SK-N-DZ (cell line): ENCODE measurements around the gene BAK1.
"Not testable (repeated sequence)": the region's sequence is repeated elsewhere in the genome, so short reads cannot be mapped to it uniquely, and the experiment has no call there.

Experiments
- DNase-seq: peaks from one replicate; pipeline ENCODE4 v3.0.0-alpha.2; 2015; ENCODE audit warnings: low spot score

BAK1 gene

GRCh38 chr6:33609019-33609418 is 28.9 kb upstream of the BAK1 start:
- no peak for DNase-seq

- DNase-seq: no peak
Measured at GRCh38 chr6:33607784-33608161, 27.7 kb upstream of the BAK1 start.

- DNase-seq: peak; percentile 29
Measured at GRCh38 chr6:33607126-33607783, 27.2 kb upstream of the BAK1 start.

- no peak for DNase-seq
Measured at GRCh38 chr6:33606642-33607041, 26.6 kb upstream of the BAK1 start.

- no peak for DNase-seq
Measured at GRCh38 chr6:33604941-33605854, 25.1 kb upstream of the BAK1 start.

- DNase-seq: no peak
Measured at GRCh38 chr6:33602180-33602579, 22.1 kb upstream of the BAK1 start.

GRCh38 chr6:33600761-33601160 is 20.7 kb upstream of the BAK1 start:
- no peak for DNase-seq

- no peak for DNase-seq
Measured at GRCh38 chr6:33599413-33599938, 19.4 kb upstream of the BAK1 start.

- no peak for DNase-seq
Measured at GRCh38 chr6:33597551-33598322, 17.7 kb upstream of the BAK1 start.

- not testable (repeated sequence) for DNase-seq
Measured at GRCh38 chr6:33596894-33597293, 16.8 kb upstream of the BAK1 start.

- DNase-seq: no peak
Measured at GRCh38 chr6:33595001-33595846, 15.1 kb upstream of the BAK1 start.

- DNase-seq: no peak
Measured at GRCh38 chr6:33593414-33593727, 13.3 kb upstream of the BAK1 start.

- DNase-seq: no peak
Measured at GRCh38 chr6:33592595-33593413, 12.7 kb upstream of the BAK1 start.

GRCh38 chr6:33592280-33592594 is 12.2 kb upstream of the BAK1 start:
- DNase-seq: no peak

GRCh38 chr6:33591424-33592032 is 11.5 kb upstream of the BAK1 start:
- no peak for DNase-seq

- DNase-seq: no peak
Measured at GRCh38 chr6:33590531-33591198, 10.6 kb upstream of the BAK1 start.

- no peak for DNase-seq
Measured at GRCh38 chr6:33589731-33590530, 9.9 kb upstream of the BAK1 start.

GRCh38 chr6:33589392-33589730 is 9.3 kb upstream of the BAK1 start:
- no peak for DNase-seq

- DNase-seq: no peak
Measured at GRCh38 chr6:33588894-33589293, 8.8 kb upstream of the BAK1 start.
